ENCODE data around the gene MYH8. TPM values are rescaled to one million over a fixed set of nuclear protein-coding genes. Genes with fewer than 3 reads are reported as not detected.

Gene MYH8
- total RNA-seq: under 1 TPM in 1 of 2 donors, not detected in 1; 0.03 TPM
- polyA plus RNA-seq: not detected
- long read RNA-seq, donor 1: 0 reads
- long read RNA-seq, donor 2: 0 reads
- long read RNA-seq, donor 3: 0 reads
- long read RNA-seq, donor 4: 0 reads
- long read RNA-seq, donor 5: 0 reads

DNA sequence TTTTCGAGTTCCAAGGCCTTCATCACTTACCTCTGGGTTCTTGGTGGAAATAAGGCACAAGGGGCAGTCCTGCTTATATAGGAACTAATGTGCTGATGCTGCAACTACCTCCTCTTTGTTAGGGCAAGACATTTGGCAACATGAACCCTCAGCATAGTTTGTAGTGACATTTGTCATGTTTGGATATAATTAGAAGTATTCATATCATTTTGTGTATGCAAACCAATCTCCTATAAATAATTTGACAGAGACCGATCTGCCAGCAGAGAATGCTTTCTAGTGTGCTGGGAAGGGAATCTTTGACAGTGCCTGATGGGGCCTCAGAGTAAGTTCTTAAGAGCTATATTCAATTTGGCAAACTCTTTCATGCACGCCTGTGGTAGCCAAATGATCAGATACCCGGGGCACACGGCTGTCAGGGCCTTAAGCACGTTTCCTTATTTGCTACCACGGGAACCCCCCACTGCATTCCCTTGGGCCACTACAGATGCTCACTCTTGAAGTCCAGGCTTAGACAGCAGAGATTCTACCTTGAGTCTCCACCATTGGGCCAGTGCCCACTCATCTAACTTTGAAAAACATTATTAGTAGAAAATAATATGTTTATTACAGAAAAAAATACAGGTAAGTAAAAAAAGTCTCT is at the start of gene MYH8:
MYH8 (minus strand) TSS at position 51 of the 643 bp plus-strand sequence. CDS start 1,723 bp downstream, outside the sequence.
- Histone ChIP-seq H3K27ac (ENCODE audit: low read depth in 1 of 2, low read length in 1 of 2) (no peak within 1 kb of the TSS), H3K4me3 (no peak within 1 kb of the TSS), H3K36me3 (ENCODE audit: control insufficient read depth in 4 of 4, insufficient read depth in 4 of 4, low read length in 4 of 4) (no peaks in the 10 kb centered on the region), H3K9me3 (ENCODE audit: control insufficient read depth in 4 of 4, insufficient read depth in 3 of 4, low read length in 3 of 4) (no peaks in the 10 kb centered on the region), H3K9ac (ENCODE audit: insufficient read depth in 1 of 2, low read length in 2 of 2) (no peak within 1 kb of the TSS), H3K27me3 (ENCODE audit: control insufficient read depth in 3 of 3, insufficient read depth in 3 of 3, low read length in 2 of 3) (no peaks in the 10 kb centered on the region), H3K4me1 (ENCODE audit: control insufficient read depth in 5 of 5, insufficient read depth in 5 of 5, low read length in 5 of 5) (peaks cover 0 to 8% (median 0%) of the 10 kb centered on the region in 5 donors)
- TF ChIP-seq, protein P1, sequence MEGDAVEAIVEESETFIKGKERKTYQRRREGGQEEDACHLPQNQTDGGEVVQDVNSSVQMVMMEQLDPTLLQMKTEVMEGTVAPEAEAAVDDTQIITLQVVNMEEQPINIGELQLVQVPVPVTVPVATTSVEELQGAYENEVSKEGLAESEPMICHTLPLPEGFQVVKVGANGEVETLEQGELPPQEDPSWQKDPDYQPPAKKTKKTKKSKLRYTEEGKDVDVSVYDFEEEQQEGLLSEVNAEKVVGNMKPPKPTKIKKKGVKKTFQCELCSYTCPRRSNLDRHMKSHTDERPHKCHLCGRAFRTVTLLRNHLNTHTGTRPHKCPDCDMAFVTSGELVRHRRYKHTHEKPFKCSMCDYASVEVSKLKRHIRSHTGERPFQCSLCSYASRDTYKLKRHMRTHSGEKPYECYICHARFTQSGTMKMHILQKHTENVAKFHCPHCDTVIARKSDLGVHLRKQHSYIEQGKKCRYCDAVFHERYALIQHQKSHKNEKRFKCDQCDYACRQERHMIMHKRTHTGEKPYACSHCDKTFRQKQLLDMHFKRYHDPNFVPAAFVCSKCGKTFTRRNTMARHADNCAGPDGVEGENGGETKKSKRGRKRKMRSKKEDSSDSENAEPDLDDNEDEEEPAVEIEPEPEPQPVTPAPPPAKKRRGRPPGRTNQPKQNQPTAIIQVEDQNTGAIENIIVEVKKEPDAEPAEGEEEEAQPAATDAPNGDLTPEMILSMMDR (IDR thresholded peaks at IDR 0.05; ENCODE audit: control extremely low read depth, extremely low read depth): no peak
- DNase-seq (no peak), ATAC-seq (ENCODE audit: insufficient read depth, low FRiP score) (no peak)
- WGBS, 2 donors: 82 to 87% methylated on average over 7 of the region's 7 CpGs

- ATAC-seq (ENCODE audit: insufficient read depth, low FRiP score) (no peak), DNase-seq (no peak)
- Histone ChIP-seq H3K4me3 (no peak within 1 kb of the TSS), H3K36me3 (ENCODE audit: control insufficient read depth in 4 of 4, insufficient read depth in 4 of 4, low read length in 4 of 4) (no peaks in the 10 kb centered on the region), H3K27me3 (ENCODE audit: control insufficient read depth in 3 of 3, insufficient read depth in 3 of 3, low read length in 2 of 3) (no peaks in the 10 kb centered on the region), H3K9me3 (ENCODE audit: control insufficient read depth in 4 of 4, insufficient read depth in 3 of 4, low read length in 3 of 4) (no peaks in the 10 kb centered on the region), H3K4me1 (ENCODE audit: control insufficient read depth in 5 of 5, insufficient read depth in 5 of 5, low read length in 5 of 5) (no peaks in the 10 kb centered on the region), H3K9ac (ENCODE audit: insufficient read depth in 1 of 2, low read length in 2 of 2) (no peak within 1 kb of the TSS), H3K27ac (ENCODE audit: low read depth in 1 of 2, low read length in 1 of 2) (no peak within 1 kb of the TSS)
- TF ChIP-seq, protein P1 (IDR thresholded peaks at IDR 0.05; ENCODE audit: control extremely low read depth, extremely low read depth): no peak
- 53 to 82% methylated on average over 1 of the region's 1 CpG for WGBS, 2 donors
Measured at GRCh38 chr17:10469459-10469858, 47.7 kb upstream of the MYH8 start, which contains the start of gene MYH4. MYH4 (minus strand) TSS chr17:10469559; CDS start chr17:10466745, 2,814 bp downstream.

DNA sequence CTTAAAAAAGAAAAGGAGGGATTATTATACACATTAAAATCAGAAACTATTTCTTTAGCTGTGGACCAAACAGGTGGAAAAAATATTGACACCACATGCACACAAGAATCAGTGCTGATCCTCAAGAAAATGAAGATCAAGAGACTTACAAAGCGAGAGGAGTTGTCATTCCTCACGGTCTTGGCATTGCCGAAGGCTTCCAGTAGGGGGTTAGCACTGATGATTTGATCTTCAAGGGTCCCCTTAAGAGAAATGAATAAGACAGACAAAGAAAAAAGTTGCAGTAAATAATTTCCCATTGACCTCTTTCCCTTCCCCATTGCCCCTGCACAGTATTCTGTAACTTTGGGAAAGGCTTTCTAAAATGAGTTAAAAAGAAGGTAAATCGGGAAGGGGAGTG is 41.7 kb upstream of the MYH8 start:
- Histone ChIP-seq H3K27ac (ENCODE audit: low read depth in 1 of 2, low read length in 1 of 2) (no peak overlapping the region), H3K4me3 (no peak overlapping the region), H3K36me3 (ENCODE audit: control insufficient read depth in 4 of 4, insufficient read depth in 4 of 4, low read length in 4 of 4) (no peaks in the 10 kb centered on the region), H3K9me3 (ENCODE audit: control insufficient read depth in 4 of 4, insufficient read depth in 3 of 4, low read length in 3 of 4) (no peaks in the 10 kb centered on the region), H3K27me3 (ENCODE audit: control insufficient read depth in 3 of 3, insufficient read depth in 3 of 3, low read length in 2 of 3) (peaks cover 0 to 6% (median 2%) of the 10 kb centered on the region in 3 donors), H3K4me1 (ENCODE audit: control insufficient read depth in 5 of 5, insufficient read depth in 5 of 5, low read length in 5 of 5) (no peaks in the 10 kb centered on the region), H3K9ac (ENCODE audit: insufficient read depth in 1 of 2, low read length in 2 of 2) (no peak overlapping the region)
- 59 to 69% methylated on average over 4 of the region's 4 CpGs for WGBS, 2 donors
- TF ChIP-seq, protein P1 (IDR thresholded peaks at IDR 0.05; ENCODE audit: control extremely low read depth, extremely low read depth): no peak
- DNase-seq (no peak), ATAC-seq (ENCODE audit: insufficient read depth, low FRiP score) (no peak)

All from lung (tissue), 16 donors.